Spleen (tissue), 7 donors: ENCODE measurements around the gene LRMDA.
A peak's percentile ranks its signal among the peaks of the same experiment; 100 is the strongest.

Experiments
- CTCF ChIP-seq, 11 experiments: fragments of 200-600 bp in 7 of 11; fragments of 450-650 bp in 4 of 11; sonication (generic) in 4 of 11; IDR thresholded peaks in 8 of 11; conservative IDR thresholded peaks in 3 of 11; 1 replicate in 7 of 11; 2 replicates in 4 of 11; pipeline versions ENCODE4 v1.4.0 to v1.8.0; 2016 to 2021; ENCODE audit warnings: antibody characterized with exemption in 11 of 11, inconsistent platforms in 4 of 11, mild to moderate bottlenecking in 1 of 11
- POLR2AphosphoS5 ChIP-seq, 3 donors: sonication (generic); formaldehyde crosslinking; IDR thresholded peaks; one replicate each; pipeline ENCODE4 v1.5.1; 2017; ENCODE audit warnings: antibody characterized with exemption in 3 of 3
- donor health status: DM: no; HTN: no; CAD: no; lungs with moderate emphysema.
- donor health status: DM: no; HTN: no; CAD: no.
- donor health status: DM: no; HTN: no; CAD: no.

GRCh38 chr10:75593692-75594556 lies 162.5 kb downstream of the LRMDA start:
- TF ChIP-seq POLR2AphosphoS5 (IDR thresholded peaks at IDR 0.05) (no peak), CTCF (IDR thresholded peaks at IDR 0.05 in 8 of 11, conservative IDR thresholded peaks at IDR 0.05 in 3 of 11) (peak in 1 of 11 experiments; percentile 12)
